Transverse colon (tissue), 4 donors: ENCODE measurements around the gene DDX46. TPM values are rescaled to one million over a fixed set of nuclear protein-coding genes. Genes with fewer than 3 reads are reported as not detected.

Experiments
- DNase-seq: peaks from one replicate; pipeline ENCODE4 v3.0.0-alpha.2; 2019
- H3K27ac ChIP-seq, 4 donors: fragments of 200-600 bp; sonication (generic); 2 replicates each; pipeline ENCODE4 v1.5.1; 2016 to 2018; ENCODE audit warnings: inconsistent platforms in 4 of 4
- H3K27me3 ChIP-seq: fragments of 200-600 bp; sonication (generic); 2 replicates; pipeline ENCODE4 v1.5.1; 2017; ENCODE audit warnings: inconsistent platforms
- H3K36me3 ChIP-seq, 4 donors: fragments of 200-600 bp; sonication (generic); 2 replicates each; pipeline ENCODE4 v1.5.1; 2017 to 2019; ENCODE audit warnings: inconsistent platforms in 4 of 4
- H3K4me1 ChIP-seq, 4 donors: fragments of 200-600 bp; sonication (generic); 2 replicates each; pipeline ENCODE4 v1.5.1; 2017 to 2020; ENCODE audit warnings: inconsistent platforms in 4 of 4
- H3K4me3 ChIP-seq, 4 donors: fragments of 200-600 bp; sonication (generic); 1 replicate in 1 of 4; 2 replicates in 3 of 4; pipeline versions ENCODE4 v1.5.1 to v1.6.1; 2017 to 2019; ENCODE audit warnings: inconsistent platforms in 4 of 4
- H3K9me3 ChIP-seq, 2 donors: fragments of 200-600 bp; sonication (generic); 2 replicates each; pipeline ENCODE4 v1.5.1; 2017 to 2019; ENCODE audit warnings: inconsistent platforms in 2 of 2
- EP300 ChIP-seq: sonication (generic); formaldehyde crosslinking; IDR thresholded peaks from one replicate; pipeline ENCODE4 v1.6.1; 2017; ENCODE audit warnings: antibody characterized with exemption, low read depth
- POLR2A ChIP-seq: fragments of 450-650 bp; IDR thresholded peaks from one replicate; pipeline ENCODE4 v1.6.1; 2016; ENCODE audit warnings: antibody characterized with exemption, mild to moderate bottlenecking, moderate library complexity
- POLR2AphosphoS5 ChIP-seq, 3 donors: sonication (generic); formaldehyde crosslinking; IDR thresholded peaks; one replicate each; pipeline ENCODE4 v1.6.1; 2016; ENCODE audit warnings: antibody characterized with exemption in 3 of 3
- WGBS, 2 donors: methylation state at CpG; one replicate each; pipeline ENCODE4 v1.1.5; 2018; ENCODE audit warnings: low coverage in 1 of 2; 5-methylcytosine and 5-hydroxymethylcytosine counted together
- in situ Hi-C, 4 donors: fragments of 200-750 bp; cut with MboI; loops; one replicate each; pipeline versions ENCODE4 v1.15.0 to v1.15.1; 2017; ENCODE audit warnings: low sequenced_read_pairs in 3 of 4, low pct_ligation_motif_present in 1 of 4, low pct_unique_long_range_greater_than_20kb in 1 of 4
- intact Hi-C: fragments of 100-400 bp; cut with DNase I; formaldehyde crosslinking; loops from one replicate; pipeline ENCODE4 v1.15.1; 2023; ENCODE audit warnings: low total_unique reads
- total RNA-seq, 4 donors: library from RNA; depleted of rRNA; stranded (reverse); fragments of >200 nt; gene quantifications; one replicate each; pipeline ENCODE4 v1.1.0, GENCODE V29; 2016
- TF ChIP-seq, protein P1 (sequence below), 5 experiments: fragments of 200-600 bp in 3 of 5; fragments of 450-650 bp in 2 of 5; sonication (generic) in 3 of 5; IDR thresholded peaks; 1 replicate in 2 of 5; 2 replicates in 3 of 5; pipeline ENCODE4 v1.5.1; 2016 to 2017; ENCODE audit warnings: antibody characterized with exemption in 5 of 5, inconsistent platforms in 3 of 5, mild to moderate bottlenecking in 2 of 5, moderate library complexity in 1 of 5

The DDX46 gene
- total RNA-seq, 4 donors from 2014 or later: 28.5 to 73.3 (median 46.1) TPM

DNA sequence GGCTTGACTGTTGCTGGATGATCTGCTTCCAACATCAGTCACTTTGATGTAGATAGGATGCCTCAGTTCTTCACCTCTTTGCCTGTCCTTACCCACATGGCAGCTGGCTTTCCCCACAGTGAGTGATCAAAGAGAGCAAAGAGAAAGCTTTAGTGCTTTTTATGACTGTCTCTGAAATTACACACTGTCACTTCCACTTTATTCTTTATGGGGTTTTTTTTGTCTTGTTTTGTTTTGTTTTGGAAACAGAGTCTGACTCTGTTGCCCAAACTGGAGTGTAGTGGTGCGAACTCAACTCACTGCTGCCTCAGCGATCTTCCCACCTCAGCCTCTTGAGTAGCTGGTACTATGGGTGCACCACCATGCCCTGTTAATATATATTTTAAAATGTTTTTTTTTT, 54.8 kb downstream of the DDX46 start:
- H3K4me1 ChIP-seq: no peaks in the 10 kb centered on the region
- intact Hi-C loops (no loop called here), in situ Hi-C loops (no loop called here)
- peaks cover 0 to 58% (median 26%) of the 10 kb centered on the region in 4 donors for H3K36me3 ChIP-seq
- no peak for DNase-seq
- 81 to 89% methylated on average over 2 of the region's 2 CpGs for WGBS, 2 donors
- H3K27me3 ChIP-seq: no peaks in the 10 kb centered on the region
- no peak overlapping the region for H3K4me3 ChIP-seq
- H3K27ac ChIP-seq: no peak overlapping the region
- TF ChIP-seq, protein P1, sequence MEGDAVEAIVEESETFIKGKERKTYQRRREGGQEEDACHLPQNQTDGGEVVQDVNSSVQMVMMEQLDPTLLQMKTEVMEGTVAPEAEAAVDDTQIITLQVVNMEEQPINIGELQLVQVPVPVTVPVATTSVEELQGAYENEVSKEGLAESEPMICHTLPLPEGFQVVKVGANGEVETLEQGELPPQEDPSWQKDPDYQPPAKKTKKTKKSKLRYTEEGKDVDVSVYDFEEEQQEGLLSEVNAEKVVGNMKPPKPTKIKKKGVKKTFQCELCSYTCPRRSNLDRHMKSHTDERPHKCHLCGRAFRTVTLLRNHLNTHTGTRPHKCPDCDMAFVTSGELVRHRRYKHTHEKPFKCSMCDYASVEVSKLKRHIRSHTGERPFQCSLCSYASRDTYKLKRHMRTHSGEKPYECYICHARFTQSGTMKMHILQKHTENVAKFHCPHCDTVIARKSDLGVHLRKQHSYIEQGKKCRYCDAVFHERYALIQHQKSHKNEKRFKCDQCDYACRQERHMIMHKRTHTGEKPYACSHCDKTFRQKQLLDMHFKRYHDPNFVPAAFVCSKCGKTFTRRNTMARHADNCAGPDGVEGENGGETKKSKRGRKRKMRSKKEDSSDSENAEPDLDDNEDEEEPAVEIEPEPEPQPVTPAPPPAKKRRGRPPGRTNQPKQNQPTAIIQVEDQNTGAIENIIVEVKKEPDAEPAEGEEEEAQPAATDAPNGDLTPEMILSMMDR (IDR thresholded peaks at IDR 0.05): no peak
- TF ChIP-seq EP300: no peak
- no peak for TF ChIP-seq POLR2A
- no peak for TF ChIP-seq POLR2AphosphoS5 (IDR thresholded peaks at IDR 0.05)
- no peaks in the 10 kb centered on the region for H3K9me3 ChIP-seq

DNA sequence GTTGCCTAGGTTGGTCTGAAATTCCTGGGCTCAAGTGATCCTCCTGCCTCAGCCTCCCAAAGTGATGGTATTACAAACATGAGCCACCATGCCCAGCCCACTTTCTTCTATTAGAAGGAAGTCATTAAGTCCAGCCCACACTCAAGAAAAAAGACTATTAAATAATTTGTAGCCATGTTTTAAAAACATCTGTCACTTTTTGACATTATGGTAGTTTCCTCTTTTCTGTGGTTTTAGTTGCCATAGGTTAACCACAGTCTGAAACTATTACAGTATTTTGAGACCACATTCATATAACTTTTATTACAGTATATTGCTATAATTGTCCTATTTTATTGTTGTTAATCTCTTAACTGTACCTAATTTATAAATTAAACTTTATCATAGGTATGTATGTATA, 55.2 kb downstream of the DDX46 start:
- Histone ChIP-seq H3K36me3 (peaks cover 0 to 60% (median 27%) of the 10 kb centered on the region in 4 donors), H3K27ac (no peak overlapping the region), H3K4me3 (no peak overlapping the region), H3K9me3 (no peaks in the 10 kb centered on the region), H3K27me3 (no peaks in the 10 kb centered on the region), H3K4me1 (no peaks in the 10 kb centered on the region)
- TF ChIP-seq POLR2AphosphoS5 (IDR thresholded peaks at IDR 0.05): no peak
- TF ChIP-seq, protein P1 (IDR thresholded peaks at IDR 0.05): no peak
- TF ChIP-seq EP300: no peak
- TF ChIP-seq POLR2A: no peak
- in situ Hi-C loops (no loop called here), intact Hi-C loops (no loop called here)
- no peak for DNase-seq

GRCh38 chr5:134817006-134817405, 58.4 kb downstream of the DDX46 start:
- in situ Hi-C loops: no loop called here
- H3K4me3 ChIP-seq: no peak overlapping the region
- WGBS, 2 donors: 87 to 94% methylated on average over 4 of the region's 4 CpGs
- H3K27me3 ChIP-seq: no peaks in the 10 kb centered on the region
- TF ChIP-seq, protein P1 (IDR thresholded peaks at IDR 0.05): no peak
- TF ChIP-seq EP300 (no peak), POLR2AphosphoS5 (IDR thresholded peaks at IDR 0.05) (no peak), POLR2A (no peak)
- no peak for DNase-seq
- no peaks in the 10 kb centered on the region for H3K9me3 ChIP-seq
- H3K4me1 ChIP-seq: no peaks in the 10 kb centered on the region
- H3K36me3 ChIP-seq: peaks cover 0 to 66% (median 30%) of the 10 kb centered on the region in 4 donors
- intact Hi-C loops: no loop called here
- no peak overlapping the region for H3K27ac ChIP-seq

DNA sequence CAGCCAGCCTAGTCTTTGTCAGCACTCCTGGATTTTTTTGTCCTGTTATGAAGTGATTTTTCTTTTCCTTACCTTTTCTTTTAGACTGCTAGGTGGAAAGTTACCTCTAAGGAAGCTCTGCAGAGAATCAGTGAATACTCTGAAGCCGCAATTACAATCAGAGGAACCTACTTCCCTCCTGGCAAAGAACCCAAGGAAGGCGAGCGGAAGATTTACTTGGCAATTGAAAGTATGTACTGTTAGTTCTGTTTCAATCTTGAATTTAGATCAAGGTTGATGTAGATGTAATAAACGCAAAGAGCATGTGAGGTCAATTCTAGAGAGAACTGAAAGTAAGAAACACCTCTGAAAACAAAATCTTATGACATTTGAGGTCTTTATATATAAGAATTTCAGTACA, 60.2 kb downstream of the DDX46 start:
- DNase-seq: no peak

More for the DNA sequence above, 60.2 kb downstream of the DDX46 start:
- in situ Hi-C loops (no loop called here), intact Hi-C loops (no loop called here)
- TF ChIP-seq, protein P1 (IDR thresholded peaks at IDR 0.05): no peak
- TF ChIP-seq POLR2A (no peak), POLR2AphosphoS5 (IDR thresholded peaks at IDR 0.05) (no peak), EP300 (no peak)
- Histone ChIP-seq H3K36me3 (peaks cover 0 to 68% (median 30%) of the 10 kb centered on the region in 4 donors), H3K9me3 (no peaks in the 10 kb centered on the region), H3K4me3 (no peak overlapping the region), H3K27ac (no peak overlapping the region), H3K4me1 (no peaks in the 10 kb centered on the region), H3K27me3 (no peaks in the 10 kb centered on the region)
- WGBS, 2 donors: 83 to 86% methylated on average over 1 to 4 of the region's 4 CpGs
